GM12878 (cell line): ENCODE data around the gene GLI1. TPM values are rescaled to one million over a fixed set of nuclear protein-coding genes. Genes with fewer than 3 reads are reported as not detected.
A peak's percentile ranks its signal among the peaks of the same experiment; 100 is the strongest.

Source experiments
- ATAC-seq: fragments of 200-7000 bp; cut with Tn5 transposase; 3 replicates; pipeline ENCODE4 v1.9.1; 2020; ENCODE audit warnings: mild to moderate bottlenecking, moderate library complexity
- BruUV-seq: library from RNA; stranded (reverse); fragments of 400-500 nt; replicated peaks from 2 replicates; lab custom pipeline; 2021; lab: Mats Ljungman, UMichigan
- CTCF ChIA-PET: fragments of 300-600 bp; sonication (Branson Sonifier 250); formaldehyde crosslinking; extraction: SDS; loops from one replicate; lab custom pipeline; 2021; ENCODE audit warnings: inconsistent platforms; lab: Yijun Ruan, JAX
- POLR2A ChIA-PET: fragments of 350-600 bp; formaldehyde crosslinking; extraction: SDS; loops from one replicate; lab custom pipeline; 2021; ENCODE audit warnings: inconsistent platforms; lab: Charles Lee
- RAD21 ChIA-PET: fragments of 300-600 bp; sonication (Branson Sonifier 250); formaldehyde crosslinking; loops from one replicate; lab custom pipeline; 2023; ENCODE audit warnings: antibody characterized with exemption; ENCODE audit not compliant: unreplicated experiment; lab: Charles Lee
- SMC1A ChIA-PET: fragments of 300-600 bp; sonication (Branson Sonifier 250); formaldehyde crosslinking; loops from one replicate; lab custom pipeline; 2023; ENCODE audit not compliant: unreplicated experiment, uncharacterized antibody; lab: Charles Lee
- DNase-seq: peaks from one replicate; pipeline ENCODE4 v3.0.0-alpha.2; 2011; ENCODE audit warnings: low read depth, low spot score
- FAIRE-seq: peaks from 3 replicates; lab custom pipeline; 2011; peaks lifted over from hg19 to GRCh38; lab: Jason Lieb, UNC
- H2AFZ ChIP-seq: 2 replicates; pipeline ENCODE4 v1.6.0; 2011; ENCODE audit warnings: low read depth, low read length, control low read depth; ENCODE audit not compliant: control insufficient read depth
- H3K27ac ChIP-seq: 2 replicates; pipeline ENCODE4 v1.5.1; 2011; ENCODE audit warnings: control low read depth; ENCODE audit not compliant: control insufficient read depth, insufficient read depth
- H3K27me3 ChIP-seq, 2 experiments: replicated peaks in 1 of 2; 2 replicates each; pipeline versions ENCODE4 v1.6.0 to v1.6.1; 2011; ENCODE audit warnings: low read length in 1 of 2; ENCODE audit not compliant: control insufficient read depth in 2 of 2, insufficient read depth in 2 of 2
- H3K36me3 ChIP-seq, 2 experiments: 2 replicates each; pipeline ENCODE4 v1.5.1; 2011; ENCODE audit warnings: low read length in 1 of 2; ENCODE audit not compliant: control insufficient read depth in 2 of 2, insufficient read depth in 2 of 2
- H3K4me1 ChIP-seq: 2 replicates; pipeline ENCODE4 v1.6.1; 2011; ENCODE audit warnings: mild to moderate bottlenecking, low read length, moderate library complexity, mixed read lengths; ENCODE audit not compliant: control insufficient read depth, insufficient read depth
- H3K4me2 ChIP-seq: 2 replicates; pipeline ENCODE4 v1.6.0; 2011; ENCODE audit warnings: control low read depth; ENCODE audit not compliant: control insufficient read depth, insufficient read depth
- H3K4me3 ChIP-seq: fragments of 200-600 bp; sonication (generic); 2 replicates; pipeline ENCODE4 v1.5.1; 2016
- H3K79me2 ChIP-seq: 2 replicates; pipeline ENCODE4 v1.6.0; 2011; ENCODE audit warnings: low read length; ENCODE audit not compliant: control insufficient read depth, insufficient read depth
- H3K9ac ChIP-seq: 2 replicates; pipeline ENCODE4 v1.8.0; 2011; ENCODE audit warnings: low read length, control low read depth, mixed read lengths; ENCODE audit not compliant: control insufficient read depth, insufficient read depth
- H3K9me3 ChIP-seq: replicated peaks from 3 replicates; pipeline ENCODE4 v1.5.1; 2011; ENCODE audit warnings: mild to moderate bottlenecking, low read length; ENCODE audit not compliant: control insufficient read depth, insufficient read depth
- H4K20me1 ChIP-seq: 2 replicates; pipeline ENCODE4 v1.6.0; 2011; ENCODE audit not compliant: control insufficient read depth, insufficient read depth
- ATF2 ChIP-seq: IDR thresholded peaks from 2 replicates; pipeline ENCODE4 v1.6.1; 2012; ENCODE audit warnings: low read length, inconsistent platforms
- CBFB ChIP-seq: IDR thresholded peaks from 2 replicates; pipeline ENCODE4 v1.6.1; 2016; ENCODE audit warnings: antibody characterized with exemption, low read depth
- DPF2 ChIP-seq: fragments of 450-650 bp; IDR thresholded peaks from 2 replicates; pipeline ENCODE4 v1.6.1; 2017; ENCODE audit warnings: mild to moderate bottlenecking
- EED ChIP-seq: sonication (generic); IDR thresholded peaks from 2 replicates; pipeline ENCODE4 v1.6.1; 2016; ENCODE audit warnings: antibody characterized with exemption, low read depth
- EP300 ChIP-seq, 2 experiments: fragments of 150-350 bp in 1 of 2; IDR thresholded peaks; 2 replicates each; pipeline ENCODE4 v1.6.1; 2011 to 2012; ENCODE audit warnings: low read depth in 2 of 2, low read length in 2 of 2, borderline replicate concordance in 1 of 2, improper control_type of control experiment in 1 of 2, inconsistent platforms in 1 of 2; ENCODE audit not compliant: control insufficient read depth in 1 of 2
- MYB ChIP-seq: fragments of 150-350 bp; IDR thresholded peaks from 2 replicates; pipeline ENCODE4 v1.6.1; 2014; ENCODE audit warnings: mild to moderate bottlenecking, low read depth, low read length, borderline replicate concordance
- NR2C1 ChIP-seq: fragments of 450-650 bp; IDR thresholded peaks from 2 replicates; pipeline ENCODE4 v1.6.1; 2017; ENCODE audit warnings: antibody characterized with exemption, mild to moderate bottlenecking, moderate library complexity
- PAX5 ChIP-seq: IDR thresholded peaks from 2 replicates; pipeline ENCODE4 v1.6.1; 2011; ENCODE audit warnings: low read depth, low read length, borderline replicate concordance
- POLR2A ChIP-seq: IDR thresholded peaks from 2 replicates; pipeline ENCODE4 v1.6.1; 2011; ENCODE audit warnings: low read depth, mild to moderate bottlenecking, low read length
- SIN3A ChIP-seq: IDR thresholded peaks from 2 replicates; pipeline ENCODE4 v1.6.1; 2012; ENCODE audit warnings: low read depth, low read length, improper control_type of control experiment
- SREBF2 ChIP-seq: IDR thresholded peaks from 2 replicates; pipeline ENCODE4 v1.6.1; 2012; ENCODE audit warnings: mild to moderate bottlenecking, low read length
- WGBS: methylation state at CpG from one replicate; pipeline ENCODE4 v1.1.6; 2016; ENCODE audit warnings: low lambda C conversion rate; ENCODE audit not compliant: insufficient replicate concordance, insufficient coverage; ENCODE audit errors: missing lambda C conversion rate; 5-methylcytosine and 5-hydroxymethylcytosine counted together
- in situ Hi-C: fragments of 300-500 bp; cut with MboI; formaldehyde crosslinking; loops from 9 replicates; pipeline ENCODE4 v1.14.3; 2018; ENCODE audit warnings: mixed read lengths
- intact Hi-C: fragments of 100-400 bp; cut with micrococcal nuclease; formaldehyde crosslinking; loops from one replicate; pipeline ENCODE4 v1.14.2; 2022; ENCODE audit not compliant: unreplicated experiment
- polyA plus RNA-seq, 11 experiments: library from polyadenylated mRNA; depleted of rRNA in 4 of 11; unstranded in 6 of 11; stranded (reverse) in 5 of 11; fragments of >200 nt; fragmentation: Nextera tagmentation in 4 of 11; fragmentation: Illumina TruSeq in 1 of 11; extraction: Ambion mirVana in 4 of 11; extraction: Trizol in 1 of 11; gene quantifications; 1 replicate in 1 of 11; 2 replicates in 10 of 11; pipeline versions ENCODE4 v1.2.1 to v1.2.3, GENCODE V29; 2011 to 2016; ENCODE audit warnings: inconsistent platforms in 2 of 11, missing spikeins in 2 of 11, low read depth in 1 of 11
- total RNA-seq, 4 experiments: library from RNA; depleted of rRNA in 3 of 4; stranded (reverse); fragments of >200 nt in 3 of 4; fragmentation: Illumina TruSeq in 1 of 4; extraction: Trizol in 1 of 4; gene quantifications; 2 replicates each; pipeline versions ENCODE4 v1.2.1 to v1.2.3, GENCODE V29; 2013 to 2021

GLI1 gene
- total and polyA plus RNA-seq, 10 of the 15 experiments (the other 5 are each of a cell fraction or from before 2014, with no cell fraction given): 0.27 to 1.2 (median 0.49) TPM

GRCh38 chr12:57498571-57498970 lies 39.0 kb downstream of the GLI1 start:
- in situ Hi-C loops (no loop called here), intact Hi-C loops (no loop called here)
- no peaks in the 10 kb centered on the region for H3K9me3 ChIP-seq
- no peaks in the 10 kb centered on the region for H3K4me1 ChIP-seq
- H3K79me2 ChIP-seq: no peaks in the 10 kb centered on the region
- SMC1A ChIA-PET: no interaction called here
- no peaks in the 10 kb centered on the region for H3K27me3 ChIP-seq
- WGBS: 98% methylated on average over 4 of the region's 4 CpGs
- CTCF ChIA-PET: no interaction called here
- RAD21 ChIA-PET: interaction anchor here (0.7 kb wide), 1 partner anchor 148 kb away, joined by 3 read pairs; no protein-coding TSS in a partner anchor
- peaks cover 8 to 17% of the 10 kb centered on the region in 2 experiments for H3K36me3 ChIP-seq
- FAIRE-seq (no peak), ATAC-seq (no peak), DNase-seq (no peak)
- no peak overlapping the region for H3K4me3 ChIP-seq
- POLR2A ChIA-PET: interaction anchor here (0.6 kb wide), 1 partner anchor 10 kb away, joined by 3 read pairs; no protein-coding TSS in a partner anchor
- TF ChIP-seq PAX5 (no peak), CBFB (no peak)
- no TSS peak for BruUV-seq
- H3K4me2 ChIP-seq: no peak overlapping the region
- H3K27ac ChIP-seq: no peak overlapping the region
- no peak overlapping the region for H3K9ac ChIP-seq
- no peak overlapping the region for H2AFZ ChIP-seq
- H4K20me1 ChIP-seq: no peaks in the 10 kb centered on the region

- no peak for ATAC-seq
- FAIRE-seq: no peak
- Histone ChIP-seq H3K27me3 (no peaks in the 10 kb centered on the region), H3K79me2 (no peaks in the 10 kb centered on the region), H3K4me3 (no peak overlapping the region), H4K20me1 (no peaks in the 10 kb centered on the region), H2AFZ (no peak overlapping the region), H3K9me3 (no peaks in the 10 kb centered on the region), H3K36me3 (peaks cover 14 to 26% of the 10 kb centered on the region in 2 experiments), H3K4me2 (no peak overlapping the region), H3K4me1 (no peaks in the 10 kb centered on the region), H3K9ac (no peak overlapping the region), H3K27ac (no peak overlapping the region)
- in situ Hi-C loops (no loop called here), intact Hi-C loops (no loop called here)
- WGBS: 95% methylated on average over 11 of the region's 11 CpGs
- no TSS peak for BruUV-seq
- no peak for DNase-seq
- ChIA-PET SMC1A (no interaction called here), POLR2A (no interaction called here), CTCF (no interaction called here), RAD21 (no interaction called here)
- TF ChIP-seq DPF2: no peak
- no peak for TF ChIP-seq EED
- TF ChIP-seq SREBF2: no peak
- TF ChIP-seq ATF2: no peak
- TF ChIP-seq SIN3A: no peak
- TF ChIP-seq POLR2A: peak; percentile 55
- TF ChIP-seq MYB: no peak
- no peak for TF ChIP-seq EP300 (IDR thresholded peaks at IDR 0.05; ENCODE audit: borderline replicate concordance in 1 of 2, control insufficient read depth in 1 of 2, low read depth in 2 of 2, low read length in 2 of 2)
- TF ChIP-seq NR2C1: no peak
Observed at GRCh38 chr12:57500213-57500612, 40.6 kb downstream of the GLI1 start.
